HG02571 (cell line): Measurements from ENCODE around the gene SRRM1.
"Not testable (repeated sequence)": the region's sequence is repeated elsewhere in the genome, so short reads cannot be mapped to it uniquely, and the experiment has no call there.

Experiments
- ATAC-seq: cut with Tn5 transposase; IDR thresholded peaks from one replicate; pipeline ENCODE4 v1.9.1; 2021; ENCODE audit warnings: mild to moderate bottlenecking, moderate library complexity; ENCODE audit not compliant: unreplicated experiment

Gene SRRM1

GRCh38 chr1:24692351-24692980 lies 49.4 kb downstream of the SRRM1 start:
- no peak for ATAC-seq

GRCh38 chr1:24693827-24694379 lies 50.8 kb downstream of the SRRM1 start:
- no peak for ATAC-seq

GRCh38 chr1:24694380-24694843 lies 51.3 kb downstream of the SRRM1 start:
- no peak for ATAC-seq

GRCh38 chr1:24695202-24695974 lies 52.3 kb downstream of the SRRM1 start:
- ATAC-seq = no peak

GRCh38 chr1:24696041-24696755 lies 53.1 kb downstream of the SRRM1 start:
- ATAC-seq = no peak

GRCh38 chr1:24696756-24697330 lies 53.7 kb downstream of the SRRM1 start:
- no peak for ATAC-seq

GRCh38 chr1:24697453-24698001 lies 54.4 kb downstream of the SRRM1 start:
- ATAC-seq = not testable (repeated sequence)

GRCh38 chr1:24698326-24698725 lies 55.2 kb downstream of the SRRM1 start:
- not testable (repeated sequence) for ATAC-seq

- no peak for ATAC-seq
These were observed 56.5 kb downstream of the SRRM1 start for GRCh38 chr1:24699628-24700027.

- no peak for ATAC-seq
These were observed 59.6 kb downstream of the SRRM1 start for GRCh38 chr1:24702511-24703293.

GRCh38 chr1:24704411-24705259 lies 61.5 kb downstream of the SRRM1 start:
- no peak for ATAC-seq

GRCh38 chr1:24705260-24706073 lies 62.4 kb downstream of the SRRM1 start:
- no peak for ATAC-seq

GRCh38 chr1:24706074-24706389 lies 62.9 kb downstream of the SRRM1 start:
- ATAC-seq = not testable (repeated sequence)

GRCh38 chr1:24707687-24708086 lies 64.6 kb downstream of the SRRM1 start:
- no peak for ATAC-seq

GRCh38 chr1:24708938-24709337 lies 65.8 kb downstream of the SRRM1 start:
- ATAC-seq = no peak

- no peak for ATAC-seq
These were observed 66.8 kb downstream of the SRRM1 start for GRCh38 chr1:24709791-24710441.

- no peak for ATAC-seq
These were observed 68.2 kb downstream of the SRRM1 start for GRCh38 chr1:24711329-24711728.

GRCh38 chr1:24713176-24713575 lies 70.1 kb downstream of the SRRM1 start:
- no peak for ATAC-seq
